ENCODE results near the gene SRXN1.
"Not testable (repeated sequence)": the region's sequence is repeated elsewhere in the genome, so short reads cannot be mapped to it uniquely, and the experiment has no call there.

The SRXN1 gene

GRCh38 chr20:653110-653589, at the start of gene SRXN1:
Gene SRXN1, minus strand, starts transcription at chr20:653200. Its CDS starts 15 bp downstream, at chr20:653185.
- DNase-seq: peak; percentile 79 to 85

DNA sequence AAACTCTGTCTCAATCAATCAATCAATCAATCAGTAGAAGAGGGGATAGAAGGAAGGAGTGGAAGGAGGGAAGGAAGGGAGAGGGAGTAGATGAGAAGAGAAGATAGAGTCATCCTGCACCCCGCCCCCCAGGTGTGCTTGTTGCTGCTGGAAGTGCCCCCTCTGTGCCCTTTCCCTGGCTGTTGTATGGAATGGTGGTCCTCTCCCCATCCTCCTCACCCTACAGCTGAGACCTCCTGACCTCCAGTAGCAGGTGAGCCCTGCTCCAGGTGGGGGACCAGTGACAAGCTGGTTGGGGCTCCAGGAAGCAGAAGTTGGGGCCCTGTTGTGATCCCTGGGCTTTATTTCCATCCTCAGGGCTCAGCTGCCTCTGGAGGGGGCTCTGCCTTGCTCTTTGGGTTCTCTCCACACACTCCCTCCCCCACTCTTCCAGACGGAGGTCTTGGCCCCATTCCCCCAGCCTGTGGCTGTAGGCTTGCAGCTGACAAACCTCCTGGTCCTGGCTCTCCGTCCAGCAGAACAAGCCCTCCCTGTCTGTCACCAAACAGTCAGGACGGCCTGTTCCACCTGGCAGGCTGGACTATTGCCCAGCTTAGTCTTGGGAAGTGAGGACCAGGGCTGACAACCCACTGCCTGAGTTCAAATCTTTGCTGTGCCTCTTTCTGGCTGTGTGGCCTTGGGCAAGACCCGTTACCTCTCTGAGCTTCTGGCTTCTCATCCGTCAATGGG, 48.6 kb upstream of the SRXN1 start:
- no peak for DNase-seq

DNA sequence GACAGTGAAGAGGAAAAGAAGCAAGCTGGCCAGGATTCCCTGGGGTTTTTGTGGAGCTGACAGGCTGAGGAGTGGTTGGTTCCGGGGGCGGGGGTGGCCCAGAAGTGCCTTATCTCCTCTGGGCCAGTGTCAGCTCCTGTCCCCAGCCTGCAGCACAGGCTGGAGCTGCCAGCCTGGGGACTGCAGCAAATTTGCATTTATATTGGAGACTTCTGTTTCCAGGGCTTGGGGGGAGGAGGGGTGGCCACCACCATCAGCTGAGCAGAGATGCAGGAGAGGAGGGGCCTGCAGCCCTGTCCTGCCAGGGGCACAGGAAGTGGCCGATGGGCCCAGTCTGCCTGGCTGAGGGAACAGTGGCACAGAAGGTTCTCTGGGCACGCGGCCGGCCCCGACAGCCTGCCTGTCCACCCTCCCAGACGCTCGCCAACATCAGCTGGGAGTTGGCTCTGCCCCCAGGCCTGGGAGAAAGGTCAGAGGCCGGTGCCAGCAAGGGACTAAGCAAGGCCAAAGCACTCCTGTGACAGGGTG, 46.9 kb upstream of the SRXN1 start:
- no peak for DNase-seq

DNA sequence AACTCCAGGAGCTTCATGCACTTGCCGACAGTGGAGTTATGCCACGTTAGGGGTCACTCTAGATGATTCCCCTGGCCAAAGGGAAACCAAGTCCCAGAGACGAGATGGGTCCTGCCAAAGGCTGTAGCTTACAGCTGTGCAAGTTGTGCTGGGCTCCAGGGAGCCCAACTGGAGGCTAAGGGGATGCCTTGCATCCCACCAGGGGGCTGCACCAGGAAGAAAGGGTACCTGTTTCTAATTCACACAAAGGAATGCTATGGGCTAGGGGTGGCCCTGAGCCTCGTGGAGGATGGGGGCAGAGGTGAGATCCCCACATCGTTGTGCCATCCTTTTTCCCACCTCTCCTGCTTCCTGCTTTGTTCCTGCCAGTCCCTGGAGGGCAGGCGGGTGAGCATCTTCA, 46.3 kb upstream of the SRXN1 start:
- no peak for DNase-seq

DNA sequence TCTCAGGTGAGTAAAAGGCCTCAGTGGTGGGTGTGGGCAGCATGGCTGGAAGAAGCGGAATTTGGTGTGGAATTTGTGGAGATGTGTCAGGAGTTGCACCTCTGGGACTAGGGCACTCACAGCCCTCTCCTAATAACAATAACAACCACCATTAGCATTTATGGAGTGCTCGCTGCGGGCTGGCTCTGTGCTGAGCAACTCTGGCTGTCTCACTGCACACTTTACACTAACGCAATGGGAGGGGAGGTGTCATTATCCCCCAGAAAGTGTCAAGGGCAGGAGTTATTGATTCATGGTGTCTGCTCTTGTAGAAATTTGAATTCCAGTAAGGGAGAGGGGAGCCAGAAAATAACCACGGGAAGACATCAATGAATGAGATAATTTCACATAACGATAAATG, 45.3 kb upstream of the SRXN1 start:
- no peak for DNase-seq

GRCh38 chr20:697826-698225, 44.8 kb upstream of the SRXN1 start:
- DNase-seq: no peak

- no peak for DNase-seq
These were observed 42.3 kb upstream of the SRXN1 start for GRCh38 chr20:695165-695866.

- no peak for DNase-seq
These were observed 41.5 kb upstream of the SRXN1 start for GRCh38 chr20:694496-694895.

GRCh38 chr20:693786-694185, 40.8 kb upstream of the SRXN1 start:
- DNase-seq: not testable (repeated sequence)

GRCh38 chr20:692044-692443, 39.0 kb upstream of the SRXN1 start:
- no peak for DNase-seq

DNA sequence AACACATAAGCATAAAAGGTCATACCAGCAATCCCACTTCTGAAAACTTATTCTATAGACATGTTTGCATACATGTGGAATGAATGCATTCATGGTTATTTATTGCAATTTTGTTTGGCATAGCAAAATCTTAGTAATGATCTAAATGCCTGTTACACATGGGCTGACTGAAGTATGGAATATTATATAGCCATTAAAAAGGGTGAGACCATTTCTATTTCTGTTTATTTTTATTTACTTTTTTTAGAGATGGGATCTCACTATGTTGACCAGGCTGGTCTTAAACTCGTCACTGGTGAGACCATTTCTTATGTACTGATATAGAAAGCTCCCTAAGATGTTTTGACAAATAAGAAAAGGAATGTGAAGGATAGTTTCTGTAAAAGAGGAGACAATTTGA, 36.9 kb upstream of the SRXN1 start:
- DNase-seq: no peak

DNA sequence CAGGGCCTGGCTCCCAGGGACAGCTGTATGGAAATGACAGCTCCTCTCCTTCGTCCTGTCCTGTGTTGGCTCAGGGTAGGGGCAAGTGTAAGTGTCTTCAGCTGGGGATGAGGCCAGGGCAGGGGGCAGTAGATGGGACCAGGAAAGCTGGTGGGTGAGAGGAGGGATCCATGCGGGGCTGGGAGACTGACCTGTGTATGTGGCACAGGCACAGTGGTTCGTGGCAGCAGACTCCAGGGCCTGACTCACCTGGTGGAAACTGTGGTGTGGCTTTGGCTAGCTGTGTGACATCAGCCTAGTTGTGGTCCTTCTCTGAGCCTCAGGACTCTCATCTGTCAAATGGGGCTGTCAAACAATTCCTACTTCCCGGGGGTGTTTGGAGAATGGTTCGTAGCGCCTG, 36.3 kb upstream of the SRXN1 start:
- no peak for DNase-seq

GRCh38 chr20:688809-689212, 35.8 kb upstream of the SRXN1 start:
- DNase-seq: no peak

- DNase-seq: no peak
These were observed 34.6 kb upstream of the SRXN1 start for GRCh38 chr20:687468-688203.

DNA sequence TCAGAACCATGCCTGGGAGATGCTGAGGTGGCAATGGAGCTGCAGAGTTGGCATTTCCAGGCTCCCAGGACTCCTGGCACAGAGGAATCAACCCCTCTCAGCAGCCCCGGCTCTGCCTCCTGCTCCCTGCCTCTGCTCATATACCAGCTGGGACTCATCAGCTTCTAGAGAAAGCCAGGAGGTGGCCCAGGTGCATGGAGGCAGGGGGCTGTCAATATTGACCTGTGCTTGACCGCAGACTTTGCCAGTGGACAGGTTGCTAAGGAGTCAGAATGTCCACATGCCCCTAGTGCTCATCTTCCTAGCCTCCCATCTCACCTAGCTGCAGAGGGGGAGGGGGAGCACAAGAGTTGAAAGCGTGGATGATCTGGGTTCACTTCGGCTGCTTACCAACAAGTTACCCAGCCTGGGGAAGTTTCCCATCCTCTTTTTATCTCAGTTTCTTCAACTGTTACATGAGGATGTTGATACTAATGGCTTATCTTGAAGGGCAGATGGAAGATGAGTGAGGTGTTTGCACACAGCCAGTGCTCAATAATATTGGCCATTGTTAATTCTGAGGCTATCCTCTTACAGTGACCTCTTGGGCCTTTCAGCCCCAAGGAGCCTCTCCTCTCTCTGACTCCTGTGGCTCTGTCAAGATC, 31.8 kb upstream of the SRXN1 start:
- DNase-seq: no peak

- no peak for DNase-seq
These were observed 29.1 kb upstream of the SRXN1 start for GRCh38 chr20:682123-682522.

DNA sequence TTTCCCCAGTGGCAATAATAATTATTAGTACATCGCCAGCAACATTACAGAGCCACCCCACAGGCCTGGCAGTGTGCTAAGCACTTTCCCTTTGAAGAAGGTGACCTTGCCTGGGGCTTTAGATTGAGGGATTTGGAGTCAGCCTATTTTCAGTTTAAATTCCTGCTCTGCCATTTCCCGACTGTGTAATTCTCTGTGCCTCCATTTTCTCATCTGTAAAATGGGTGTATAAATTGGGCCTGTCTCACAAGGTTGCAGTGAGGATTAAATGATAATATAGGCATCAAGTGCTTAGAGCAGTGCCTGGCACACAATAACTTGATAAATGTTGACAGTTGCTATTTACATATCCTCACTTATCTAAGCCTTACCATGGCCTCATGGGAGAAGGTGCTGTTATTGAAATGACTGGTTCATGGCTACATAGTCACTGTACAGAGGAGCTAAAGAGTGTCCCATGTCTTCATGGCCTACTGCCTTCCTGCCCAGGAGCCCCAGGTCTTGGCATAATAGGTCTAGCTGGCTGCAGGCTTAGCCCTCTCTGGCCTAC, 27.7 kb upstream of the SRXN1 start:
- DNase-seq: no peak

DNA sequence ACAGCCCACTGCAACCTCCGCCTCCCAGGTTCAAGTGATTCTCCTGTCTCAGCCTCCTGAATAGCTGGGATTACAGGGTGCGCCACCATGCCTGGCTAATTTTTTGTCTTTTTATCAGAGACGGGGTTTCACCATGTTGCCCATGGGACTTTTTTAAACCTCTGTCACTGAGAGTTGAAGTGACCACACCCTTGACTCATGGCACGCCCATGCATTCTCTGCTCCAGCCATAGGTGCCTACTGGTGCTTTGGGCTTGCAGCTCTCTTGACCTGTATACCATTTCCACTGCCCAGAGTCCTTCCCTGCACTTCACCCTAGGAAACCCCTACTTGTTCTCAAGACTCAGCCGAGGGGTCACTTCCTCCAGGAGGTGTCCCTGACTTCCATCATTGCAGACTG, 25.0 kb upstream of the SRXN1 start:
- no peak for DNase-seq

DNA sequence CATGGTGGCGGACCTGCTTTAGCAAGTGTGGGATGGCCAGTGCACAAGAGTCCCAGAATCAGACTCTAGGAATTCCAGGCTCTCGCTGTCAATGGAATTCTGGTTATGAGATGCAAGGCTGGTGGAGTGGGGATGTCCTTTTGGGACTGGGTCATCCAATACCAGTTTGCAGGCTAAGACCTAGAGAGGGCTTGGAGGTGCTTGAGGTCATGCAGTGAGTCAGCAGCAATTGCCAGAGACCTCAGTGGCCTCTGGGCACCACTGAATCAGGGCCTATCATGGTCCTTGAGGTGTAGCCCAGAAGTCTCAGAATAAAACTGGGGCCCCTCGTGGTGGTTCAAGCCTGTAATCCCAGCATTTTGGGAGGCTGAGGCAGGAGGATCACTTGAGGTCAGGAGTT, 24.0 kb upstream of the SRXN1 start:
- DNase-seq: no peak

- DNase-seq: no peak
These were observed 23.4 kb upstream of the SRXN1 start for GRCh38 chr20:676315-676937.

DNA sequence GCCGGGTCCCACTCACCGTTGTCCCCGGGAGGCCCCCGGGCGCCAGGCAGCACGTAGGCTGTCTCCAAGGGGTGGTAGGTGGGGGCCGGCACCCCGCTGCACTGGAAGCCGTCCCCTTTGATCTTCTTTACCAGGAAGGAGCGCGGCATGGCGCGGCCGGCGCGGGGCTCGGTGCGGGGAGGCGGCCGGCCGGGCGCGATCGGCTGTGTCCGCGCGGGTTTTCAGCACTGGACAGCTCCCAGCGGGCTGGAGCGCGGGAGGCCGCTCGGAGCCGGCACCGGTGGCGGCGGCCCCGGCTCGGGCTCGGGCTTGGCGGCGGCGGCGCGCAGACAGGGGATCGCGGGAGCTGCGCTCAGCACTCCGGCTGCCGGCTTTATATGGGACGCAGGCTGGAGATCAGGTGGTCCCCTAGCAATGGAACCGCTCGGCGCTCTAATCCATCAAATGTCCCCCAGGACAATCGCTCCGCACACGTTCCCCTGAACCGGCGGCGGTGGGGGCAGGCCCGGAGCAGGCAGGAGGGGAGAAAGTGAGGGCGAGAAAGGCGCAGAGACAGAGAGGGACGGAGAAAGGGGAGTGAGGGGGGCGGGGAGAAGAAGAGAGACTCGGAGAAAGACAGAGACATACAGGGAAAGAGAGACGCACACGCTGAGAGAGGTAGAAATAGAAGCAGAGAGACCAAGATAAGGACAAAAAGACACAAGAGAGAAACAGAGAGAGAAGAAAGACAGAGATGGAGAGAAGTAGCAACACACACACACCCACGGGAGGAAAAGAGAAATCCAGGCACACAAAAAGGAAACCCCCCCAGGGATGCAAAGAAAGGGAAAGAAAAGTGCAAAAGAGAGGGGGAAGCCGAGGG, 22.7 kb upstream of the SRXN1 start, which contains the start of gene SCRT2:
Gene SCRT2 (minus strand): TSS at position 350 of the 862 bp plus-strand sequence. CDS start 201 bp downstream, at position 149.
- DNase-seq: peak; percentile 62 to 68
